OCI-LY1 (cell line): Measurements from ENCODE around the gene ESRP2.
A peak's percentile ranks its signal among the peaks of the same experiment; 100 is the strongest.

Source experiments
- H2AFZ ChIP-seq: fragments of 200-600 bp; sonication (generic), shearing (Covaris generic); 2 replicates; pipeline ENCODE4 v1.6.0; 2014; ENCODE audit warnings: antibody characterized with exemption, mild to moderate bottlenecking, low read length
- H3F3A ChIP-seq: fragments of 200-600 bp; sonication (generic), shearing (Covaris generic); 2 replicates; pipeline ENCODE4 v1.6.0; 2014; ENCODE audit warnings: mild to moderate bottlenecking, antibody characterized with exemption, low read length, moderate library complexity; ENCODE audit not compliant: insufficient read depth
- H3K27ac ChIP-seq: fragments of 200-600 bp; sonication (generic); 2 replicates; pipeline ENCODE4 v1.5.1; 2014; ENCODE audit warnings: low read length, mixed run types, mild to moderate bottlenecking, low read depth; ENCODE audit not compliant: poor library complexity, severe bottlenecking
- H3K27me3 ChIP-seq: fragments of 200-600 bp; sonication (generic); 2 replicates; pipeline ENCODE4 v1.6.0; 2014; ENCODE audit warnings: antibody characterized with exemption, mild to moderate bottlenecking, low read length, moderate library complexity; ENCODE audit not compliant: insufficient read depth
- H3K36me3 ChIP-seq: fragments of 200-600 bp; sonication (generic); 2 replicates; pipeline ENCODE4 v1.6.1; 2014; ENCODE audit warnings: mild to moderate bottlenecking, antibody characterized with exemption, low read length, moderate library complexity, mixed read lengths; ENCODE audit not compliant: insufficient read depth
- H3K4me1 ChIP-seq: fragments of 200-600 bp; sonication (generic); 2 replicates; pipeline ENCODE4 v1.5.1; 2014; ENCODE audit warnings: mild to moderate bottlenecking, low read length, moderate library complexity; ENCODE audit not compliant: insufficient read depth, severe bottlenecking
- H3K4me2 ChIP-seq: fragments of 200-600 bp; sonication (generic), shearing (Covaris generic); 2 replicates; pipeline ENCODE4 v1.6.1; 2014; ENCODE audit warnings: low read length
- H3K4me3 ChIP-seq: fragments of 200-600 bp; sonication (generic); 2 replicates; pipeline ENCODE4 v1.5.1; 2014; ENCODE audit warnings: low read length, low read depth, mild to moderate bottlenecking, mixed read lengths; ENCODE audit not compliant: poor library complexity, severe bottlenecking
- H3K79me2 ChIP-seq: fragments of 200-600 bp; shearing (Covaris generic); 2 replicates; pipeline ENCODE4 v1.6.1; 2016; ENCODE audit warnings: mixed run types, low read length, mixed read lengths; ENCODE audit not compliant: insufficient read depth
- H3K9ac ChIP-seq: fragments of 200-600 bp; sonication (generic), shearing (Covaris generic); 2 replicates; pipeline ENCODE4 v1.6.1; 2014; ENCODE audit warnings: mild to moderate bottlenecking, low read length, mixed read lengths
- H3K9me2 ChIP-seq: fragments of 200-600 bp; sonication (generic), shearing (Covaris generic); 2 replicates; pipeline ENCODE4 v1.6.1; 2014; ENCODE audit warnings: low read depth, mild to moderate bottlenecking, low read length, mixed read lengths
- H3K9me3 ChIP-seq: fragments of 200-600 bp; shearing (Covaris generic); 2 replicates; pipeline ENCODE4 v1.6.1; 2014; ENCODE audit warnings: low read length, mixed read lengths
- H4K20me1 ChIP-seq: fragments of 200-600 bp; sonication (generic), shearing (Covaris generic); 2 replicates; pipeline ENCODE4 v1.6.0; 2016; ENCODE audit warnings: mild to moderate bottlenecking, low read length; ENCODE audit not compliant: insufficient read depth
- CTCF ChIP-seq: fragments of 200-600 bp; sonication (generic), shearing (Covaris generic); IDR thresholded peaks from 2 replicates; pipeline ENCODE4 v1.5.1; 2017; ENCODE audit warnings: mild to moderate bottlenecking, antibody characterized with exemption, low read length, moderate library complexity, mixed read lengths
- EZH2 ChIP-seq: fragments of 200-600 bp; sonication (generic), shearing (Covaris generic); IDR thresholded peaks from 2 replicates; pipeline ENCODE4 v1.8.0; 2017; ENCODE audit warnings: borderline replicate concordance, mixed run types, mild to moderate bottlenecking, antibody characterized with exemption, low read length, moderate library complexity, mixed read lengths

Gene ESRP2

GRCh38 chr16:68247400-68247799, 11.5 kb upstream of the ESRP2 start:
- Histone ChIP-seq H3K27ac (peak overlapping the region; percentile 71), H3K4me2 (peak overlapping the region; percentile 91), H3K4me3 (peak overlapping the region; percentile 88), H3F3A (no peaks in the 10 kb centered on the region), H3K27me3 (no peaks in the 10 kb centered on the region), H3K9ac (peak overlapping the region; percentile 26; the same call in 1 of the 2 replicates), H3K79me2 (no peaks in the 10 kb centered on the region), H4K20me1 (no peaks in the 10 kb centered on the region), H3K4me1 (peaks cover 57% of the 10 kb centered on the region), H2AFZ (no peak overlapping the region), H3K9me3 (no peaks in the 10 kb centered on the region), H3K9me2 (no peaks in the 10 kb centered on the region), H3K36me3 (peaks cover 17% of the 10 kb centered on the region)
- TF ChIP-seq EZH2 (no peak), CTCF (no peak)

- Histone ChIP-seq H3K4me2 (peak overlapping the region; percentile 91), H3K27me3 (no peaks in the 10 kb centered on the region), H3K79me2 (no peaks in the 10 kb centered on the region), H3K36me3 (peaks cover 17% of the 10 kb centered on the region), H3K9me2 (no peaks in the 10 kb centered on the region), H3F3A (no peaks in the 10 kb centered on the region), H3K4me3 (peak overlapping the region; percentile 88), H3K9ac (peak overlapping the region; percentile 84; the same call in 1 of the 2 replicates), H3K9me3 (no peaks in the 10 kb centered on the region), H3K27ac (peak overlapping the region; percentile 71), H3K4me1 (peaks cover 49% of the 10 kb centered on the region), H4K20me1 (no peaks in the 10 kb centered on the region), H2AFZ (no peak overlapping the region)
- no peak for TF ChIP-seq CTCF
- TF ChIP-seq EZH2: no peak
Observed at GRCh38 chr16:68246666-68247065, 10.7 kb upstream of the ESRP2 start.

- Histone ChIP-seq H4K20me1 (no peaks in the 10 kb centered on the region), H2AFZ (no peak overlapping the region), H3K27ac (peak overlapping the region; percentile 71), H3K4me3 (peak overlapping the region; percentile 88), H3K4me1 (peaks cover 44% of the 10 kb centered on the region), H3K79me2 (no peaks in the 10 kb centered on the region), H3K36me3 (peaks cover 17% of the 10 kb centered on the region), H3K9me2 (no peaks in the 10 kb centered on the region), H3K27me3 (no peaks in the 10 kb centered on the region), H3K9ac (peak overlapping the region; percentile 84), H3F3A (no peaks in the 10 kb centered on the region), H3K9me3 (no peaks in the 10 kb centered on the region), H3K4me2 (peak overlapping the region; percentile 91)
- TF ChIP-seq CTCF (no peak), EZH2 (no peak)
Observed at GRCh38 chr16:68246121-68246520, 10.2 kb upstream of the ESRP2 start.
